HEK293 (cell line): ENCODE results near the gene NOSIP.

ENCODE experiments used
- CTCF ChIA-PET: fragments of 350-600 bp; formaldehyde crosslinking; extraction: SDS; loops from one replicate; lab custom pipeline; 2021; ENCODE audit warnings: antibody characterized with exemption; lab: Yijun Ruan, JAX
- POLR2A ChIA-PET: fragments of 300-600 bp; formaldehyde crosslinking; extraction: SDS; loops from one replicate; lab custom pipeline; 2020; ENCODE audit warnings: antibody characterized with exemption, inconsistent platforms; lab: Yijun Ruan, JAX
- H3K27ac ChIP-seq: fragments of 200-500 bp; sonication (Bioruptor generic); 2 replicates; pipeline ENCODE4 v1.5.1; 2014; ENCODE audit warnings: low read depth, low read length, control low read depth, inconsistent platforms; ENCODE audit errors: extremely low read depth
- H3K36me3 ChIP-seq, 2 experiments: fragments of 200-500 bp in 1 of 2; sonication (Bioruptor generic) in 1 of 2; 1 replicate in 1 of 2; 2 replicates in 1 of 2; pipeline ENCODE4 v1.5.1; 2014 to 2017; ENCODE audit warnings: inconsistent platforms in 2 of 2, low read length in 2 of 2; ENCODE audit not compliant: control insufficient read depth in 2 of 2, insufficient read depth in 1 of 2
- H3K4me1 ChIP-seq: fragments of 200-500 bp; sonication (Bioruptor generic); 2 replicates; pipeline ENCODE4 v1.5.1; 2014; ENCODE audit warnings: mild to moderate bottlenecking, low read length, inconsistent platforms; ENCODE audit not compliant: control insufficient read depth, insufficient read depth
- H3K4me3 ChIP-seq: 2 replicates; pipeline ENCODE4 v1.5.1; 2011; ENCODE audit warnings: low read depth, mild to moderate bottlenecking, control low read depth, low read length, moderate library complexity
- H3K9me3 ChIP-seq: fragments of 200-500 bp; sonication (Bioruptor generic); 2 replicates; pipeline ENCODE4 v1.5.1; 2014; ENCODE audit warnings: low read depth, low read length, inconsistent platforms; ENCODE audit not compliant: control insufficient read depth, insufficient read depth
- GLI2 ChIP-seq: fragments of 450-650 bp; formaldehyde crosslinking; IDR thresholded peaks from 2 replicates; pipeline ENCODE4; 2017; ENCODE audit warnings: missing biosample characterization, missing genetic modification characterization, low read depth, borderline replicate concordance
- HOXA7 ChIP-seq: sonication (generic); formaldehyde crosslinking; IDR thresholded peaks from 2 replicates; pipeline ENCODE4 v1.8.1; 2022; ENCODE audit warnings: missing genetic modification reagents, borderline replicate concordance
- MEIS1 ChIP-seq: sonication (generic); formaldehyde crosslinking; IDR thresholded peaks from 2 replicates; pipeline ENCODE4 v1.8.1; 2022; ENCODE audit warnings: missing genetic modification reagents, mild to moderate bottlenecking, borderline replicate concordance
- PATZ1 ChIP-seq: fragments of 450-650 bp; formaldehyde crosslinking; IDR thresholded peaks from 2 replicates; pipeline ENCODE4 v1.5.1; 2016; ENCODE audit warnings: missing biosample characterization, missing genetic modification characterization
- SCRT1 ChIP-seq: fragments of 450-650 bp; formaldehyde crosslinking; IDR thresholded peaks from 2 replicates; pipeline ENCODE4 v1.5.1; 2016; ENCODE audit warnings: missing biosample characterization, missing genetic modification characterization, borderline replicate concordance
- SCRT2 ChIP-seq: fragments of 450-650 bp; formaldehyde crosslinking; IDR thresholded peaks from 2 replicates; pipeline ENCODE4 v1.5.1; 2016; ENCODE audit warnings: missing biosample characterization, missing genetic modification characterization
- YY1 ChIP-seq: fragments of 450-650 bp; formaldehyde crosslinking; IDR thresholded peaks from 2 replicates; pipeline ENCODE4 v1.5.1; 2018; ENCODE audit warnings: missing biosample characterization, missing genetic modification characterization
- ZBTB20 ChIP-seq: fragments of 450-650 bp; formaldehyde crosslinking; IDR thresholded peaks from 2 replicates; pipeline ENCODE4 v1.5.1; 2016; ENCODE audit warnings: missing biosample characterization, missing genetic modification characterization
- ZBTB48 ChIP-seq: fragments of 450-650 bp; formaldehyde crosslinking; IDR thresholded peaks from 2 replicates; pipeline ENCODE4 v1.5.1; 2016; ENCODE audit warnings: missing biosample characterization, missing genetic modification characterization
- ZFHX2 ChIP-seq: fragments of 450-650 bp; formaldehyde crosslinking; conservative IDR thresholded peaks from 2 replicates; pipeline ENCODE4 v1.5.1; 2016; ENCODE audit warnings: missing biosample characterization, missing genetic modification characterization
- ZNF10 ChIP-seq: fragments of 450-650 bp; formaldehyde crosslinking; IDR thresholded peaks from 2 replicates; pipeline ENCODE4 v1.5.1; 2017; ENCODE audit warnings: missing biosample characterization, missing genetic modification characterization
- ZNF132 ChIP-seq: fragments of 450-650 bp; formaldehyde crosslinking; IDR thresholded peaks from 2 replicates; pipeline ENCODE4 v1.5.1; 2017; ENCODE audit warnings: missing biosample characterization, missing genetic modification characterization, borderline replicate concordance
- ZNF138 ChIP-seq: fragments of 450-650 bp; formaldehyde crosslinking; IDR thresholded peaks from 2 replicates; pipeline ENCODE4 v1.5.1; 2016; ENCODE audit warnings: missing biosample characterization, missing genetic modification characterization, borderline replicate concordance
- ZNF174 ChIP-seq: fragments of 450-650 bp; formaldehyde crosslinking; IDR thresholded peaks from 2 replicates; pipeline ENCODE4 v1.5.0; 2017; ENCODE audit warnings: missing biosample characterization, mild to moderate bottlenecking, missing genetic modification characterization
- ZNF221 ChIP-seq: fragments of 450-650 bp; formaldehyde crosslinking; IDR thresholded peaks from 2 replicates; pipeline ENCODE4 v1.5.1; 2017; ENCODE audit warnings: missing biosample characterization, missing genetic modification characterization, borderline replicate concordance
- ZNF23 ChIP-seq: fragments of 450-650 bp; formaldehyde crosslinking; IDR thresholded peaks from 2 replicates; pipeline ENCODE4 v1.5.1; 2016; ENCODE audit warnings: missing biosample characterization, missing genetic modification characterization, borderline replicate concordance
- ZNF274 ChIP-seq, 2 experiments: fragments of 200-500 bp in 1 of 2; fragments of 450-650 bp in 1 of 2; sonication (Bioruptor generic) in 1 of 2; formaldehyde crosslinking in 1 of 2; IDR thresholded peaks; 2 replicates each; pipeline versions ENCODE4 v1.5.1 to v1.6.1; 2014 to 2016; ENCODE audit warnings: borderline replicate concordance in 1 of 2, inconsistent platforms in 1 of 2, low read length in 1 of 2, missing biosample characterization in 1 of 2, missing genetic modification characterization in 1 of 2
- ZNF350 ChIP-seq: fragments of 450-650 bp; formaldehyde crosslinking; IDR thresholded peaks from 2 replicates; pipeline ENCODE4 v1.5.0; 2017; ENCODE audit warnings: missing biosample characterization, mild to moderate bottlenecking, missing genetic modification characterization
- ZNF37A ChIP-seq: fragments of 450-650 bp; IDR thresholded peaks from 2 replicates; pipeline ENCODE4 v1.5.1; 2018; ENCODE audit warnings: missing biosample characterization, missing genetic modification characterization
- ZNF626 ChIP-seq: fragments of 450-650 bp; sonication (Bioruptor Pico); formaldehyde crosslinking; IDR thresholded peaks from 2 replicates; pipeline ENCODE4 v1.5.1; 2018; ENCODE audit warnings: missing biosample characterization, missing genetic modification characterization, inconsistent platforms
- ZNF664 ChIP-seq: fragments of 450-650 bp; formaldehyde crosslinking; IDR thresholded peaks from 2 replicates; pipeline ENCODE4 v1.5.1; 2016; ENCODE audit warnings: missing biosample characterization, missing genetic modification characterization
- ZNF707 ChIP-seq: fragments of 450-650 bp; formaldehyde crosslinking; IDR thresholded peaks from 2 replicates; pipeline ENCODE4 v1.5.1; 2016; ENCODE audit warnings: missing biosample characterization, missing genetic modification characterization
- ZNF792 ChIP-seq: fragments of 450-650 bp; formaldehyde crosslinking; IDR thresholded peaks from 2 replicates; pipeline ENCODE4 v1.5.1; 2016; ENCODE audit warnings: missing biosample characterization, missing genetic modification characterization
- ZSCAN16 ChIP-seq: fragments of 450-650 bp; formaldehyde crosslinking; IDR thresholded peaks from 2 replicates; pipeline ENCODE4 v1.5.1; 2016; ENCODE audit warnings: missing biosample characterization, missing genetic modification characterization

NOSIP gene

GRCh38 chr19:49590071-49590970 is 10.0 kb upstream of the NOSIP start (continued):
- TF ChIP-seq PATZ1 (tag by site-specific recombination), result peak; percentile 83
- no peak for TF ChIP-seq ZNF23 (tag by site-specific recombination)
- no peak for TF ChIP-seq ZSCAN16 (tag by site-specific recombination)
- TF ChIP-seq ZNF132 (tag by site-specific recombination), result no peak
- no peak for TF ChIP-seq ZNF792 (tag by site-specific recombination)
- no peak for TF ChIP-seq ZNF274 (IDR thresholded peaks at IDR 0.05; ENCODE audit: low read length)
- no peak for TF ChIP-seq ZNF274 (tag by site-specific recombination; IDR thresholded peaks at IDR 0.05; ENCODE audit: borderline replicate concordance)
- TF ChIP-seq ZBTB20 (tag by site-specific recombination), result peak; percentile 77
- TF ChIP-seq ZNF138 (tag by site-specific recombination), result no peak
- 0 out of 2 replicates have a peak, but pooled peaks have one; percentile 60 for TF ChIP-seq ZBTB48 (tag by site-specific recombination)
- TF ChIP-seq HOXA7 (CRISPR knock-in tag), result no peak
- TF ChIP-seq ZNF37A (tag by site-specific recombination), result no peak

- CTCF ChIA-PET, result interaction anchor here (1.1 to 1.2 kb wide), 2 partner anchors 83 to 116 kb away, joined by 3 read pairs; partner anchors contain the start of gene FLT3LG
- Histone ChIP-seq H3K4me1 (peaks cover 7% of the 10 kb centered on the region), H3K27ac (no peak overlapping the region), H3K4me3 (no peak overlapping the region), H3K9me3 (no peaks in the 10 kb centered on the region), H3K36me3 (peaks cover 9 to 10% of the 10 kb centered on the region in 2 experiments)
- peak; percentile 65; the same call in 1 of the 2 replicates for TF ChIP-seq SCRT1 (tag by site-specific recombination)
- TF ChIP-seq ZNF626 (tag by site-specific recombination), result no peak
- TF ChIP-seq ZNF221 (tag by site-specific recombination), result no peak
- TF ChIP-seq SCRT2 (tag by site-specific recombination), result peak; percentile 65
- TF ChIP-seq ZNF707 (tag by site-specific recombination), result no peak
- no peak for TF ChIP-seq ZFHX2 (tag by site-specific recombination)
- TF ChIP-seq YY1 (tag by site-specific recombination), result no peak
- no peak for TF ChIP-seq ZNF350 (tag by site-specific recombination)
- no peak for TF ChIP-seq GLI2 (tag by site-specific recombination)
- no peak for TF ChIP-seq ZNF174 (tag by site-specific recombination)
- TF ChIP-seq ZNF664, result no peak
- TF ChIP-seq MEIS1, result no peak
- TF ChIP-seq ZNF10 (tag by site-specific recombination), result no peak
- TF ChIP-seq, all 188 proteins: peak for 2
- POLR2A ChIA-PET, result interaction anchor here (0.7 to 7.1 kb wide), 11 partner anchors 10 to 280 kb away, joined by 3 to 124 read pairs (median 5); partner anchors contain the start of genes IRF3, NOSIP, PRMT1 and PRRG2
Observed at GRCh38 chr19:49589502-49589905, 9.1 kb upstream of the NOSIP start.
